Naive thymus-derived CD4-positive, alpha-beta T cell (primary cell): ENCODE results near the gene EPHA8. TPM values are rescaled to one million over a fixed set of nuclear protein-coding genes. Genes with fewer than 3 reads are reported as not detected.
A peak's percentile ranks its signal among the peaks of the same experiment; 100 is the strongest.

ENCODE experiments used
- ATAC-seq: fragments of 150-1000 bp; cut with Tn5 transposase; 2 replicates; pipeline ENCODE4 v1.10.0; 2021; ENCODE audit warnings: mild to moderate bottlenecking, moderate library complexity
- CTCF ChIA-PET: fragments of 350-600 bp; sonication (Branson Sonifier 250); formaldehyde crosslinking; loops from one replicate; lab custom pipeline; 2021; ENCODE audit warnings: antibody characterized with exemption; lab: Charles Lee
- POLR2A ChIA-PET: fragments of 350-600 bp; sonication (Branson Sonifier 250); formaldehyde crosslinking; loops from one replicate; lab custom pipeline; 2021; ENCODE audit warnings: antibody characterized with exemption, inconsistent platforms; lab: Charles Lee
- DNase-seq, 9 donors: peaks; one replicate each; pipeline versions ENCODE4 v3.0.0 to v3.0.0-alpha.2; 2020 to 2022; ENCODE audit warnings: mixed read lengths in 1 of 9
- H3K27ac ChIP-seq: one replicate; pipeline ENCODE4 v1.7.0; 2013; ENCODE audit warnings: mild to moderate bottlenecking, low read depth, low read length, moderate library complexity
- H3K27me3 ChIP-seq, 2 donors: one replicate each; pipeline ENCODE4 v1.7.0; 2013; ENCODE audit warnings: low read length in 2 of 2, mild to moderate bottlenecking in 2 of 2, moderate library complexity in 2 of 2; ENCODE audit not compliant: control insufficient read depth in 2 of 2, insufficient read depth in 2 of 2
- H3K36me3 ChIP-seq, 3 experiments: 1 replicate in 2 of 3; 2 replicates in 1 of 3; pipeline ENCODE4 v1.7.0; 2013; ENCODE audit warnings: low read length in 3 of 3, mild to moderate bottlenecking in 3 of 3, moderate library complexity in 1 of 3; ENCODE audit not compliant: insufficient read depth in 3 of 3, control insufficient read depth in 2 of 3
- H3K4me1 ChIP-seq, 2 donors: one replicate each; pipeline ENCODE4 v1.7.0; 2013; ENCODE audit warnings: low read length in 2 of 2, mild to moderate bottlenecking in 2 of 2, moderate library complexity in 1 of 2; ENCODE audit not compliant: control insufficient read depth in 2 of 2, insufficient read depth in 2 of 2
- H3K4me3 ChIP-seq: 2 replicates; pipeline ENCODE4 v1.7.0; 2013; ENCODE audit warnings: mild to moderate bottlenecking, low read length
- H3K9me3 ChIP-seq, 3 experiments: 1 replicate in 2 of 3; 2 replicates in 1 of 3; pipeline ENCODE4 v1.7.0; 2013; ENCODE audit warnings: low read length in 3 of 3; ENCODE audit not compliant: control insufficient read depth in 2 of 3
- H3K27ac Mint-ChIP-seq, 9 donors: one replicate each; pipeline ENCODE4 v1.8.0; 2020 to 2022; ENCODE audit warnings: mixed read lengths in 9 of 9, mild to moderate bottlenecking in 8 of 9, moderate library complexity in 5 of 9, inconsistent platforms in 2 of 9
- H3K27me3 Mint-ChIP-seq, 5 donors: one replicate each; pipeline ENCODE4 v1.8.0; 2021 to 2022; ENCODE audit warnings: mixed read lengths in 5 of 5, mild to moderate bottlenecking in 1 of 5
- H3K36me3 Mint-ChIP-seq, 5 donors: one replicate each; pipeline ENCODE4 v1.8.0; 2020 to 2022; ENCODE audit warnings: mixed read lengths in 5 of 5, mild to moderate bottlenecking in 3 of 5, inconsistent platforms in 1 of 5
- H3K4me1 Mint-ChIP-seq, 7 donors: one replicate each; pipeline ENCODE4 v1.8.0; 2020 to 2022; ENCODE audit warnings: mixed read lengths in 7 of 7, mild to moderate bottlenecking in 3 of 7, inconsistent platforms in 1 of 7
- H3K4me3 Mint-ChIP-seq, 10 donors: one replicate each; pipeline ENCODE4 v1.8.0; 2020 to 2022; ENCODE audit warnings: mild to moderate bottlenecking in 10 of 10, mixed read lengths in 10 of 10, moderate library complexity in 6 of 10, inconsistent platforms in 2 of 10
- H3K9me3 Mint-ChIP-seq, 11 donors: one replicate each; pipeline ENCODE4 v1.8.0; 2020 to 2022; ENCODE audit warnings: mixed read lengths in 11 of 11, mild to moderate bottlenecking in 4 of 11, inconsistent platforms in 1 of 11, moderate library complexity in 1 of 11
- intact Hi-C, 2 donors: fragments of 100-400 bp; cut with micrococcal nuclease; formaldehyde crosslinking; loops; one replicate each; pipeline ENCODE4 v1.15.1; 2023
- polyA plus RNA-seq, 2 donors: library from polyadenylated mRNA; unstranded; fragments of 300-500 nt; fragmentation: Illumina TruSeq; gene quantifications; one replicate each; pipeline ENCODE4 v1.2.3, GENCODE V29; 2021
- total RNA-seq, 6 experiments: library from RNA in 5 of 6; stranded (reverse) in 5 of 6; gene quantifications; 1 replicate in 5 of 6; 2 replicates in 1 of 6; pipeline ENCODE4 v1.2.3 and lab custom pipeline; 2021 to 2026

Gene EPHA8
- total and polyA plus RNA-seq, 7 experiments from 2014 or later, result not detected

DNA sequence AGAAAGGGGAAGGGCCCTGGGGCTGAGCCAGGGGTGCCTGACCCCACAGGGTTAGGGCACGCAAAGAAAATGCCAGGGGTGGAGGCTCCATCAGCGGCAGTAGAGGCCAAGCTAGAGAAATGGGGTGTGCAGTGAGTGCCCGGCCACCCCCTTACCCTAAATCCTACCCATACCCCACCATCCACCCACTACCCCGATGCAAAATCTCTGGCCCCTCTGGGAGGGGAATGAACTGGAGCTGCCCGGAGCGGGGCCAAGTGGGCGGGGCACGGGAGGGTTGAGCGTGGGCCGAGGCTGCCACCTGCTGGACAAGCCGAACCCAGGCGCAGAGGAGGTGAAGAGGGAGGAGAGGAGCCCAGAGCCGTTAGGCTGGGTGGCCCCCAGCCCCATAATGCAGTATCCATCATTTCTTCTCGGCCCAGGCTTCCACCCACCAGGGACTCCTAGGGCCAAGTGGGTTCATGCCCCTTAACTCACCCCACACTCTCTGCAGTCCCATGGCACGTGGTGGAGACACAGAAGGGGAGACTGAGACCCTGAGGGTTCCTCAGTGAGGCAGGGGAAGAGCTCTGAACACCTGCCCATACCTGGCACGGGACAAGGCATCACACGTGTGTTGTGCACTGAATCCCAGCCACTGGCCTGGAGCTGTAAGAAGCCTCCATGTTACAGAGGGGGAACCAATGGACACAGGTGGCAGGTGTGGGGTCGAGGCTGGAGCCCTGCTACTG lies 78.8 kb downstream of the EPHA8 start:
- ATAC-seq (peak; percentile 80), DNase-seq (peak; percentile 24 to 71 (median 61))
- ChIA-PET POLR2A (no interaction called here), CTCF (interaction anchor here (1.4 to 1.5 kb wide), 3 partner anchors 221 to 536 kb away, joined by 3 to 4 read pairs (median 4); no protein-coding TSS in a partner anchor)
- intact Hi-C loops, result loop anchor here (1.0 kb wide), 2 partner anchors 222 to 537 kb away; no protein-coding TSS in a partner anchor
- Histone ChIP-seq H3K4me1 (no peaks in the 10 kb centered on the region), H3K27ac (no peak overlapping the region), H3K36me3 (no peaks in the 10 kb centered on the region), H3K4me3 (no peak overlapping the region), H3K9me3 (no peaks in the 10 kb centered on the region), H3K27me3 (no peaks in the 10 kb centered on the region)
- H3K27me3 Mint-ChIP-seq, result peaks cover 0 to 27% (median 16%) of the 10 kb centered on the region in 5 donors
- no peaks in the 10 kb centered on the region for H3K9me3 Mint-ChIP-seq
- H3K27ac Mint-ChIP-seq, result no peak overlapping the region
- no peak overlapping the region for H3K4me3 Mint-ChIP-seq
- H3K4me1 Mint-ChIP-seq, result peaks cover 0 to 4% (median 0%) of the 10 kb centered on the region in 7 donors
- no peaks in the 10 kb centered on the region for H3K36me3 Mint-ChIP-seq

- Histone ChIP-seq H3K27me3 (no peaks in the 10 kb centered on the region), H3K4me1 (no peaks in the 10 kb centered on the region), H3K9me3 (no peaks in the 10 kb centered on the region), H3K4me3 (no peak within 1 kb of the TSS), H3K36me3 (no peaks in the 10 kb centered on the region), H3K27ac (no peak within 1 kb of the TSS)
- ChIA-PET CTCF (no interaction called here), POLR2A (no interaction called here)
- DNase-seq, result no peak
- Mint-ChIP-seq H3K27ac (no peak within 1 kb of the TSS), H3K9me3 (no peaks in the 10 kb centered on the region), H3K4me1 (peaks cover 0 to 1% (median 0%) of the 10 kb centered on the region in 7 donors), H3K27me3 (peaks cover 0 to 30% (median 16%) of the 10 kb centered on the region in 5 donors), H3K4me3 (no peak within 1 kb of the TSS), H3K36me3 (no peaks in the 10 kb centered on the region)
- intact Hi-C loops, result no loop called here
- ATAC-seq, result no peak
Measured at GRCh38 chr1:22643381-22643780, 80.1 kb downstream of the EPHA8 start, which contains the start of gene C1QC. TSS of gene C1QC (plus strand) at chr1:22643633. CDS start at chr1:22644024, 391 bp downstream.

DNA sequence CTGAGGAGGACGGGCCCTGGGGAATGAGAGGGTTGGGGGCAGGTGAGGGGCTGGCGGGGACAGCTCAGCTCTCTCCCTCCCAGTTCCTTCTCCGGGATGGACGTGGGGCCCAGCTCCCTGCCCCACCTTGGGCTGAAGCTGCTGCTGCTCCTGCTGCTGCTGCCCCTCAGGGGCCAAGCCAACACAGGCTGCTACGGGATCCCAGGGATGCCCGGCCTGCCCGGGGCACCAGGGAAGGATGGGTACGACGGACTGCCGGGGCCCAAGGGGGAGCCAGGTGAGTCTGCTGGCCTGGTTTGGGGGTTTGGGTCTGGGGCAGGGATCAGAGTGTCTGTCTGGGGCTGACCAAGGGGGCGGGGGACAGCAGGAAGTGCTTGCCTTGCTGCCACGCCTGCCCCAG lies 80.6 kb downstream of the EPHA8 start:
- DNase-seq (no peak), ATAC-seq (no peak)
- Histone ChIP-seq H3K4me1 (no peaks in the 10 kb centered on the region), H3K9me3 (no peaks in the 10 kb centered on the region), H3K4me3 (no peak overlapping the region), H3K27me3 (no peaks in the 10 kb centered on the region), H3K27ac (no peak overlapping the region), H3K36me3 (no peaks in the 10 kb centered on the region)
- Mint-ChIP-seq H3K4me3 (no peak overlapping the region), H3K4me1 (peaks cover 0 to 1% (median 0%) of the 10 kb centered on the region in 7 donors), H3K27ac (no peak overlapping the region), H3K9me3 (no peaks in the 10 kb centered on the region), H3K27me3 (peaks cover 0 to 30% (median 16%) of the 10 kb centered on the region in 5 donors), H3K36me3 (no peaks in the 10 kb centered on the region)
- ChIA-PET CTCF (no interaction called here), POLR2A (no interaction called here)
- intact Hi-C loops, result no loop called here

- Histone ChIP-seq H3K27me3 (no peaks in the 10 kb centered on the region), H3K9me3 (no peaks in the 10 kb centered on the region), H3K4me3 (no peak overlapping the region), H3K36me3 (no peaks in the 10 kb centered on the region), H3K4me1 (no peaks in the 10 kb centered on the region), H3K27ac (no peak overlapping the region)
- Mint-ChIP-seq H3K36me3 (no peaks in the 10 kb centered on the region), H3K4me1 (peaks cover 0 to 1% (median 0%) of the 10 kb centered on the region in 7 donors), H3K27ac (no peak overlapping the region), H3K27me3 (peaks cover 0 to 20% (median 9%) of the 10 kb centered on the region in 5 donors), H3K9me3 (no peaks in the 10 kb centered on the region), H3K4me3 (no peak overlapping the region)
- ATAC-seq (no peak), DNase-seq (no peak)
- intact Hi-C loops, result no loop called here
- POLR2A ChIA-PET, result no interaction called here
- CTCF ChIA-PET, result no interaction called here
Measured at GRCh38 chr1:22645931-22646330, 82.6 kb downstream of the EPHA8 start.

DNA sequence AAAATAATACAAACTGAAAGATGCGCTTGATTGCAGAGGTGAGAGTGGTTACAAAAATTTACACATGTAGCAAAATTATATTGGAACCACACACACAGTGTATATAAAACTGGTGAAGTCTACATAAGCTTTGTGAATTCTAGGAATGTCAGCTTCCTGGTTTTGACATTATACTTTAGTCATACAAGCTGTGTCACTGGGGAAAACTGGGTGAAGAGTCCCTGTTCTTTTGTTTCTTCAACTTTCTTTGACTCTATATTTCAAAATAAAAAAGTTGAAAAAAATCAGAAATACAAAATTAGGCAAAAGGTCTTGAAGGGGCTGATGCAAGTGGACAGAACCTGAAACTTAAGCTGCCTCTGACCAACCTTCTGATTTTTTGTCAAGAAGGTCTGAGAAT lies 83.1 kb downstream of the EPHA8 start:
- no peak overlapping the region for H3K27ac Mint-ChIP-seq
- Histone ChIP-seq H3K4me3 (no peak overlapping the region), H3K27ac (no peak overlapping the region), H3K4me1 (no peaks in the 10 kb centered on the region), H3K27me3 (no peaks in the 10 kb centered on the region), H3K36me3 (no peaks in the 10 kb centered on the region), H3K9me3 (no peaks in the 10 kb centered on the region)
- no peaks in the 10 kb centered on the region for H3K36me3 Mint-ChIP-seq
- no peaks in the 10 kb centered on the region for H3K9me3 Mint-ChIP-seq
- CTCF ChIA-PET, result no interaction called here
- H3K4me3 Mint-ChIP-seq, result no peak overlapping the region
- intact Hi-C loops, result no loop called here
- peaks cover 0 to 16% (median 9%) of the 10 kb centered on the region in 5 donors for H3K27me3 Mint-ChIP-seq
- DNase-seq, result no peak
- H3K4me1 Mint-ChIP-seq, result peaks cover 0 to 1% (median 0%) of the 10 kb centered on the region in 7 donors
- no peak for ATAC-seq
- POLR2A ChIA-PET, result no interaction called here

GRCh38 chr1:22650089-22650693 lies 86.9 kb downstream of the EPHA8 start:
- no peaks in the 10 kb centered on the region for H3K36me3 ChIP-seq
- DNase-seq (no peak), ATAC-seq (no peak)
- Mint-ChIP-seq H3K27ac (no peak overlapping the region), H3K9me3 (no peaks in the 10 kb centered on the region), H3K27me3 (peaks cover 0 to 16% (median 6%) of the 10 kb centered on the region in 5 donors), H3K4me3 (no peak overlapping the region), H3K36me3 (no peaks in the 10 kb centered on the region), H3K4me1 (peaks cover 0 to 1% (median 0%) of the 10 kb centered on the region in 7 donors)
- H3K27me3 ChIP-seq, result no peaks in the 10 kb centered on the region
- no peak overlapping the region for H3K4me3 ChIP-seq
- POLR2A ChIA-PET, result no interaction called here
- intact Hi-C loops, result no loop called here
- no peak overlapping the region for H3K27ac ChIP-seq
- H3K9me3 ChIP-seq, result no peaks in the 10 kb centered on the region
- CTCF ChIA-PET, result no interaction called here
- H3K4me1 ChIP-seq, result no peaks in the 10 kb centered on the region
